ENCODE measurements around the gene FSTL4.

DNA sequence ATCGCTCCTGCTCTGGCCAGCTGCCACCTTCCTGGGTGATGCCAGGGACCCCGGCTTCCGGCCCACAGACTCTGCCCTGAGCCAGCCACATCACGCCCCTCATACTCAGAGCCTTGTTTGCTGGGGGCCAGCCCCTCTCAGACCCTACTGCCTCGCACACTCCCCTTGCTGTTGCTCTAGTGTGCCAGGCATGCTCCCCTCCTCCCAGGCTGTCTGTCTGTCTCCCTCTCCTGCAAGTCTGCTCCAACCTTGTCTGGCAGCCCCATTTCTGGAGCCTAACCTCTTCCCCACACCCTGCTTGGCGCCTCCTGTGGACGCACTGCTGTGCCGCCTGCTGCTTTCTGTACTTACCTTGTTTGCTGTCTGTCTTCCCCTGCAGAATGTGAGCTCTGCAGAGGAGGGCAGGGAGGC, 375.8 kb downstream of the FSTL4 start:
- TF ChIP-seq, protein P1, sequence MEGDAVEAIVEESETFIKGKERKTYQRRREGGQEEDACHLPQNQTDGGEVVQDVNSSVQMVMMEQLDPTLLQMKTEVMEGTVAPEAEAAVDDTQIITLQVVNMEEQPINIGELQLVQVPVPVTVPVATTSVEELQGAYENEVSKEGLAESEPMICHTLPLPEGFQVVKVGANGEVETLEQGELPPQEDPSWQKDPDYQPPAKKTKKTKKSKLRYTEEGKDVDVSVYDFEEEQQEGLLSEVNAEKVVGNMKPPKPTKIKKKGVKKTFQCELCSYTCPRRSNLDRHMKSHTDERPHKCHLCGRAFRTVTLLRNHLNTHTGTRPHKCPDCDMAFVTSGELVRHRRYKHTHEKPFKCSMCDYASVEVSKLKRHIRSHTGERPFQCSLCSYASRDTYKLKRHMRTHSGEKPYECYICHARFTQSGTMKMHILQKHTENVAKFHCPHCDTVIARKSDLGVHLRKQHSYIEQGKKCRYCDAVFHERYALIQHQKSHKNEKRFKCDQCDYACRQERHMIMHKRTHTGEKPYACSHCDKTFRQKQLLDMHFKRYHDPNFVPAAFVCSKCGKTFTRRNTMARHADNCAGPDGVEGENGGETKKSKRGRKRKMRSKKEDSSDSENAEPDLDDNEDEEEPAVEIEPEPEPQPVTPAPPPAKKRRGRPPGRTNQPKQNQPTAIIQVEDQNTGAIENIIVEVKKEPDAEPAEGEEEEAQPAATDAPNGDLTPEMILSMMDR (IDR thresholded peaks at IDR 0.05): no peak
- TF ChIP-seq POLR2A (IDR thresholded peaks at IDR 0.05): no peak
- no peak for TF ChIP-seq POLR2AphosphoS5 (IDR thresholded peaks at IDR 0.05)
- TF ChIP-seq EP300 (IDR thresholded peaks at IDR 0.05; ENCODE audit: low read depth): no peak

All from transverse colon (tissue), 4 donors.